ENCODE results near the gene SND1.

The SND1 gene

GRCh38 chr7:128139406-128139805 is 487.4 kb downstream of the SND1 start:
- DNase-seq (ENCODE audit: low spot score) = no peak

- no peak for DNase-seq (ENCODE audit: low spot score)
Measured at GRCh38 chr7:128141683-128142195, 489.7 kb downstream of the SND1 start.

Measured in AG08396 (cell line).